Measurements from ENCODE around the gene ADAMTSL1.

DNA sequence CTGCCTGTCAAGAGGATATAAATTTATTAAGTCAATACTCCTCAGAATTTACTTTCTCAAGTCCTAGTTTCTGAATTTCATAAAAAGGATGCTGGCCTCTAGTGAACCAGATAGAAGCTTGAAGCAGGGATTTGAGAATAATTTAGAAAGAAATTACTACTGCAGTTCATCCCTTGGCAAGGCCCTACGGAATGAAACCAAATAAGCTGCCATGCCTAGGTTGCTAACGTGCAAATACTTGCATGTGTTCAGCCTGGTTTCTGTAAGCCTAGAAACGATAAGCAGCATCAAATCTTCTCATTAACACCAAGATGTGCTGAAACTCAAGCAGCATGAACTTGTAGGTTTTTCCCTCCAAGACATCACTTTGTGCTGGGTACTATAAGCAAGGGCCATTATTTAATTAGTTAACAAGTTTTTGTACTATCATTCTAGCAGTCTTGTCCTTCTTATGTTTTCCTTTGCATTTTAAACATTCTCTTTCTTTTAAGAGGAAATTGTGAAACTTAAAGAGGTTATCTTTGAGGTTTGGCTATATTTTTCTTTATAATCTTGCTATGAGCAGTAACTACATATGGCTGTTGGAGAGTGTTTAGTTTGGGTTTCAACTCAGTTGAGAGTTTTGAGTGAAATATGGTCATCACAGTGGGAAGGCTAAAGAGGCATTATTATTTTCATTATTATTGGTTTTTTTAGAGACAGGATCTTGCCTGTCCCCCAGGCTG, 71.8 kb downstream of the ADAMTSL1 start:
- TF ChIP-seq, protein P1, sequence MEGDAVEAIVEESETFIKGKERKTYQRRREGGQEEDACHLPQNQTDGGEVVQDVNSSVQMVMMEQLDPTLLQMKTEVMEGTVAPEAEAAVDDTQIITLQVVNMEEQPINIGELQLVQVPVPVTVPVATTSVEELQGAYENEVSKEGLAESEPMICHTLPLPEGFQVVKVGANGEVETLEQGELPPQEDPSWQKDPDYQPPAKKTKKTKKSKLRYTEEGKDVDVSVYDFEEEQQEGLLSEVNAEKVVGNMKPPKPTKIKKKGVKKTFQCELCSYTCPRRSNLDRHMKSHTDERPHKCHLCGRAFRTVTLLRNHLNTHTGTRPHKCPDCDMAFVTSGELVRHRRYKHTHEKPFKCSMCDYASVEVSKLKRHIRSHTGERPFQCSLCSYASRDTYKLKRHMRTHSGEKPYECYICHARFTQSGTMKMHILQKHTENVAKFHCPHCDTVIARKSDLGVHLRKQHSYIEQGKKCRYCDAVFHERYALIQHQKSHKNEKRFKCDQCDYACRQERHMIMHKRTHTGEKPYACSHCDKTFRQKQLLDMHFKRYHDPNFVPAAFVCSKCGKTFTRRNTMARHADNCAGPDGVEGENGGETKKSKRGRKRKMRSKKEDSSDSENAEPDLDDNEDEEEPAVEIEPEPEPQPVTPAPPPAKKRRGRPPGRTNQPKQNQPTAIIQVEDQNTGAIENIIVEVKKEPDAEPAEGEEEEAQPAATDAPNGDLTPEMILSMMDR (IDR thresholded peaks at IDR 0.05; ENCODE audit: insufficient read depth, low read length) = no peak
- TF ChIP-seq, protein P2, sequence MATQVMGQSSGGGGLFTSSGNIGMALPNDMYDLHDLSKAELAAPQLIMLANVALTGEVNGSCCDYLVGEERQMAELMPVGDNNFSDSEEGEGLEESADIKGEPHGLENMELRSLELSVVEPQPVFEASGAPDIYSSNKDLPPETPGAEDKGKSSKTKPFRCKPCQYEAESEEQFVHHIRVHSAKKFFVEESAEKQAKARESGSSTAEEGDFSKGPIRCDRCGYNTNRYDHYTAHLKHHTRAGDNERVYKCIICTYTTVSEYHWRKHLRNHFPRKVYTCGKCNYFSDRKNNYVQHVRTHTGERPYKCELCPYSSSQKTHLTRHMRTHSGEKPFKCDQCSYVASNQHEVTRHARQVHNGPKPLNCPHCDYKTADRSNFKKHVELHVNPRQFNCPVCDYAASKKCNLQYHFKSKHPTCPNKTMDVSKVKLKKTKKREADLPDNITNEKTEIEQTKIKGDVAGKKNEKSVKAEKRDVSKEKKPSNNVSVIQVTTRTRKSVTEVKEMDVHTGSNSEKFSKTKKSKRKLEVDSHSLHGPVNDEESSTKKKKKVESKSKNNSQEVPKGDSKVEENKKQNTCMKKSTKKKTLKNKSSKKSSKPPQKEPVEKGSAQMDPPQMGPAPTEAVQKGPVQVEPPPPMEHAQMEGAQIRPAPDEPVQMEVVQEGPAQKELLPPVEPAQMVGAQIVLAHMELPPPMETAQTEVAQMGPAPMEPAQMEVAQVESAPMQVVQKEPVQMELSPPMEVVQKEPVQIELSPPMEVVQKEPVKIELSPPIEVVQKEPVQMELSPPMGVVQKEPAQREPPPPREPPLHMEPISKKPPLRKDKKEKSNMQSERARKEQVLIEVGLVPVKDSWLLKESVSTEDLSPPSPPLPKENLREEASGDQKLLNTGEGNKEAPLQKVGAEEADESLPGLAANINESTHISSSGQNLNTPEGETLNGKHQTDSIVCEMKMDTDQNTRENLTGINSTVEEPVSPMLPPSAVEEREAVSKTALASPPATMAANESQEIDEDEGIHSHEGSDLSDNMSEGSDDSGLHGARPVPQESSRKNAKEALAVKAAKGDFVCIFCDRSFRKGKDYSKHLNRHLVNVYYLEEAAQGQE (IDR thresholded peaks at IDR 0.05; ENCODE audit: insufficient replicate concordance, low read depth) = no peak
- TF ChIP-seq POLR2AphosphoS5 (IDR thresholded peaks at IDR 0.05; ENCODE audit: low read depth) (no peak), GABPA (IDR thresholded peaks at IDR 0.05; ENCODE audit: low read depth) (no peak)

Measured in HL-60 (cell line).